IPS-11a (cell line): Measurements from ENCODE around the gene THAP9.

Source experiments
- H3K4me3 ChIP-seq: one replicate; pipeline ENCODE4 v1.5.1; 2013; ENCODE audit warnings: low read depth, low read length, control low read depth

Gene THAP9

GRCh38 chr4:82948647-82949204 lies 48.2 kb downstream of the THAP9 start:
- no peak overlapping the region for H3K4me3 ChIP-seq

GRCh38 chr4:82951196-82951595 lies 50.7 kb downstream of the THAP9 start:
- no peak overlapping the region for H3K4me3 ChIP-seq

GRCh38 chr4:82954212-82954611 lies 53.7 kb downstream of the THAP9 start:
- H3K4me3 ChIP-seq, result no peak overlapping the region

- no peak overlapping the region for H3K4me3 ChIP-seq
These were observed 56.5 kb downstream of the THAP9 start for GRCh38 chr4:82957045-82957444.

- no peak overlapping the region for H3K4me3 ChIP-seq
These were observed 65.2 kb downstream of the THAP9 start for GRCh38 chr4:82965763-82966162.

GRCh38 chr4:82968972-82969371 lies 68.4 kb downstream of the THAP9 start:
- no peak overlapping the region for H3K4me3 ChIP-seq

GRCh38 chr4:82969414-82969813 lies 68.9 kb downstream of the THAP9 start:
- H3K4me3 ChIP-seq, result no peak overlapping the region
